Coronary artery (tissue), 2 donors: ENCODE measurements around the gene ZNF358.

Experiments used
- DNase-seq: peaks from one replicate; pipeline ENCODE4 v3.0.0-alpha.2; 2017; ENCODE audit warnings: low spot score
- H3K27ac ChIP-seq, 2 donors: fragments of 200-600 bp; sonication (generic); one replicate each; pipeline ENCODE4 v1.5.1; 2016 to 2019
- H3K4me3 ChIP-seq: fragments of 200-600 bp; sonication (generic); 2 replicates; pipeline ENCODE4 v1.5.1; 2016; ENCODE audit warnings: mild to moderate bottlenecking, moderate library complexity
- TF ChIP-seq, protein P1 (sequence below): fragments of 200-600 bp; sonication (generic); IDR thresholded peaks from one replicate; pipeline ENCODE4 v1.5.1; 2019; ENCODE audit warnings: antibody characterized with exemption

Gene ZNF358

DNA sequence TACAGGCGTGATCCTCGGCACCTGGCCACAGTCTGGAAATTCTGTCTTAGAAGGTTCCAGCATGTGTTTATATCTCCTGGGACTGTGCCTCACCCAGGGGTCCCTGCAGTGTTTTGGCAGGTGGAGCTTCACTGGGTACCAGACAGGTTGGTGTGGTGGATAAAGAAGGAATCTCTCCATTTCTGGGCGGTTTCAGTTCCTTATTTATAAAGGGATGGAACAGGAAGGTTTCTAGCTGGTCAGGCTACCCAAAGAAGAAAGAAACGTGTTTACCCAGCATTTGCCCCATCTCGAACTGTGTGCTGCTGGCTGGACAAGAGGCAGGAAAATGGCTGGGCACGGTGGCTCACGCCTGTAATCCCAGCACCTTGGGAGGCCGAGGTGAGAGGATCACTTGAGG lies 29.4 kb downstream of the ZNF358 start:
- no peak overlapping the region for H3K4me3 ChIP-seq
- TF ChIP-seq, protein P1, sequence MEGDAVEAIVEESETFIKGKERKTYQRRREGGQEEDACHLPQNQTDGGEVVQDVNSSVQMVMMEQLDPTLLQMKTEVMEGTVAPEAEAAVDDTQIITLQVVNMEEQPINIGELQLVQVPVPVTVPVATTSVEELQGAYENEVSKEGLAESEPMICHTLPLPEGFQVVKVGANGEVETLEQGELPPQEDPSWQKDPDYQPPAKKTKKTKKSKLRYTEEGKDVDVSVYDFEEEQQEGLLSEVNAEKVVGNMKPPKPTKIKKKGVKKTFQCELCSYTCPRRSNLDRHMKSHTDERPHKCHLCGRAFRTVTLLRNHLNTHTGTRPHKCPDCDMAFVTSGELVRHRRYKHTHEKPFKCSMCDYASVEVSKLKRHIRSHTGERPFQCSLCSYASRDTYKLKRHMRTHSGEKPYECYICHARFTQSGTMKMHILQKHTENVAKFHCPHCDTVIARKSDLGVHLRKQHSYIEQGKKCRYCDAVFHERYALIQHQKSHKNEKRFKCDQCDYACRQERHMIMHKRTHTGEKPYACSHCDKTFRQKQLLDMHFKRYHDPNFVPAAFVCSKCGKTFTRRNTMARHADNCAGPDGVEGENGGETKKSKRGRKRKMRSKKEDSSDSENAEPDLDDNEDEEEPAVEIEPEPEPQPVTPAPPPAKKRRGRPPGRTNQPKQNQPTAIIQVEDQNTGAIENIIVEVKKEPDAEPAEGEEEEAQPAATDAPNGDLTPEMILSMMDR, result no peak
- DNase-seq, result no peak
- peak overlapping the region in 1 of 2 donors; percentile 4 for H3K27ac ChIP-seq

GRCh38 chr19:7545904-7546303 lies 30.0 kb downstream of the ZNF358 start:
- TF ChIP-seq, protein P1, result no peak
- Histone ChIP-seq H3K4me3 (no peak overlapping the region), H3K27ac (no peak overlapping the region)
- no peak for DNase-seq

DNA sequence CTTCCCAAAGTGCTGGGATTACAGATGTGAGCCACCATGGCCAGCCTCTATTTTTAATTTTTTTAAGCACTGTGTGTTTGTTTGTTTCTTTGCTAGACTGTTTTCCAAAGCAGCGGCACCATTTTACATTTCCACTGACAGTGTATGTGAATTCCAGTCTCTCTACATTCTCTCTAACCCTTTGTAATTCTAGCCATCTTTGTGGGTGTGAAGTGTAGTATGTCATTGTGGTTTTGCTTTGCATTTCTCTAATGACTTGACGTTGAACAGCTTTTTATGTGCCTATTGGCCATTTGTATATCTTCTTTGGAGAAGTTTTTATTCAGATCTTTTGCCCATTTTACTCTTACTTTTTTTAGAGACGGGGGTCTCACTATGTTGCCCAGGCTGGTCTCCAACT lies 31.3 kb downstream of the ZNF358 start:
- TF ChIP-seq, protein P1, result no peak
- Histone ChIP-seq H3K4me3 (no peak overlapping the region), H3K27ac (no peak overlapping the region)
- no peak for DNase-seq

DNA sequence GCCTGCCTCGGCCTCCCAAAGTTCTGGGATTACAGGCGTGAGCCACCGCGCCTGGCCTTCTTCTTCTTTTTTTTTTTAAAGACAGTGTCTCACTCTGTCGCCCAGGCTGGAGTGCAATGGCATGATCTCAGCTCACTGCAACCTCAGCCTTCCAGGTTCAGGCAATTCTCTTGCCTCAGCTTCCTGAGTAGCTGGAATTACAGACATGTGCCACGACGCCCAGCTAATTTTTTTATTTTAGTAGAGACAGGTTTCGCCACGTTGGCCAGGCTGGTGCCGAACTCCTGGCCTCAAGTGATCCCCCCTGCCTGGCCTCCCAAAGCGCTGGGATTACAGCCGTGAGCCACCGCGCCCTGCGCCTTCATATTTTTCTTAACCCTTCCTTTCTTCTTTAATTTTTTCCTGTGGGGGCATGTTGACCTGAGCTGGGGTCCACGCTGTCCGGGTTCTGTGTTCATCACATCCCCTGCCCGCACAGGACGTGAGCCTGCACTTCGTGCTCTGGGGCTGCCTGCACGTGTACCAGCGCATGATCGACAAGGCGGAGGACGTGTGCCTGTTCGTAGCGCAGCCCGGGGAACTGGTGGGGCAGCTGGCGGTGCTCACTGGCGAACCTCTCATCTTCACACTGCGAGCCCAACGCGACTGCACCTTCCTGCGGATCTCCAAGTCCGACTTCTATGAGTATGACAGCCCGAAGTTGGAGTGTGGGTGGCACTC lies 33.7 kb downstream of the ZNF358 start:
- DNase-seq, result no peak
- TF ChIP-seq, protein P1, result no peak
- no peak overlapping the region for H3K27ac ChIP-seq
- no peak overlapping the region for H3K4me3 ChIP-seq

- Histone ChIP-seq H3K4me3 (no peak overlapping the region), H3K27ac (no peak overlapping the region)
- no peak for DNase-seq
- TF ChIP-seq, protein P1, result no peak
These were observed 34.4 kb downstream of the ZNF358 start for GRCh38 chr19:7550169-7550770.

DNA sequence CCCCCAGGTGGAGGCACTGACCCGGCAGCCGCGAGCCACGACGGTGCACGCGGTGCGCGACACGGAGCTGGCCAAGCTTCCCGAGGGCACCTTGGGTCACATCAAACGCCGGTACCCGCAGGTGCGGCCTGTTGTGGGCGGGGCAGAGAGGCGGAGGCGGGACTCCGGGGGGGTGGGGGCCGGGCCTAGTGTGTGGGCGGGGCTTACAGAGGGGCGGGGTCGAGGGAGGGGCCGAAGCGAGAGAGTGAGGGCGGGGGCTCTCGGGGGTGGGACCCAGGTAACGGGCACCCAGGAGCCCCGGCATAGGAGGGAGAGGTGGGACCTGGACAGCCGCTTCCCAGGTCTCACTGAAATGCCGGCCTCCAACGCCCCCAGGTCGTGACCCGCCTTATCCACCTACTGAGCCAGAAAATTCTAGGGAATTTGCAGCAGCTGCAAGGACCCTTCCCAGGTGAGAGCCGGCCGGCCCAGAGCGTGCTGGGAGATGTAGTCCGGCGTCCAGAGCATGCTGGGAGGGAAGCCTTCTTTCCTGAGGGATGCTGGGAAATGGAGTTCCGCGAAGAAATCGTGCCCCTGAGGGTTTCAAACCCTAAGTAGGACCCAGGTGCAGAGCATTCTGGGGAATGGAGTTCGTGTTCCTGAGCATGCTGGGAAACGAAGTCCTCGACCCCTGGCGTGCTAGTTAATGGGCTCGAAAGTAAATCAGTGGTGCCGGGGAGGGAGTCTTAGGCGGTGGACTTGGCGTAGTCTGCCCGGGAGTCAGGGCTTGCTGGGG lies 35.3 kb downstream of the ZNF358 start:
- TF ChIP-seq, protein P1, result no peak
- DNase-seq, result no peak
- Histone ChIP-seq H3K4me3 (no peak overlapping the region), H3K27ac (peak overlapping the region in 1 of 2 donors; percentile 62)
